ENCODE measurements around the gene SERPINE3.

Gene SERPINE3

DNA sequence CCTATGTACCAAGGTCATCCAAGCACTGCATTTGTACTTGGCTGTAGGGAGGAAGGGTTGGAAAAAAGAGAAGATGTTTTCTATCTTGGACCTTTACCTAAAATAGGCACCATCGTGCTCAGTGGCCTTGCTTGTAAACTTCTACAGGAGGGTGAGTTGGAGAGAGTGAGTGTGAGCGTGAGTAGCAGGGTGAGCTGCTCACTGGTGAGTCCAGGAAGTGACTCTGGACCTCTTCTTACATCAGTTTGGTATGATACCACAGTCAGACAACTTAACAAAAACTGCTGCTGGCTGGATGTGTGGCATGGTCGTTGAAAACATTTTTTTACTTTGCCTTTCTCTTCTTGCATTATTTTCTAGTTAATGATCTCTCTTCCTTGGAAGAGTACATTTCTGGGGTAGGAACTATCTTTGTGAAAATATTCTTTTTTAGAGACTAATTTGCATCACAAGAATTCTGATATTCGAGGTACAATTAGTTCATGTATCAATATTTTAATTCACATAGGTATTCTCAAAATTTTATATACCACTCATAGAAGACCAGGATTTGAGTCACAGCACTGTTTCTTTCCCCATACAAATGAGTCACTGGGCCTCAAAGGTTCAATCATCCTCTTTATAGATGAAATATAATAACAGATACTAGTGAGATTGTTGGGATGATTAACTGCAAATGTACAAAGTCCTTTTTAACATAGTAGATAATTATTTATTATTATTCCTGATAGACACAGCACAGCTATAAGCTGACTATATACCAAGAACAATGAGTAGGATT lies 651 bp downstream of the SERPINE3 start:
- ATAC-seq, result no peak
- no peak for TF ChIP-seq RARB (CRISPR knock-in tag; IDR thresholded peaks at IDR 0.05)
- TF ChIP-seq OSR1 (CRISPR knock-in tag; IDR thresholded peaks at IDR 0.05), result no peak
- no peak for TF ChIP-seq ISL1 (CRISPR knock-in tag; IDR thresholded peaks at IDR 0.05)
- no peak for TF ChIP-seq ZFP30 (CRISPR knock-in tag; IDR thresholded peaks at IDR 0.05)
- TF ChIP-seq, protein P1, sequence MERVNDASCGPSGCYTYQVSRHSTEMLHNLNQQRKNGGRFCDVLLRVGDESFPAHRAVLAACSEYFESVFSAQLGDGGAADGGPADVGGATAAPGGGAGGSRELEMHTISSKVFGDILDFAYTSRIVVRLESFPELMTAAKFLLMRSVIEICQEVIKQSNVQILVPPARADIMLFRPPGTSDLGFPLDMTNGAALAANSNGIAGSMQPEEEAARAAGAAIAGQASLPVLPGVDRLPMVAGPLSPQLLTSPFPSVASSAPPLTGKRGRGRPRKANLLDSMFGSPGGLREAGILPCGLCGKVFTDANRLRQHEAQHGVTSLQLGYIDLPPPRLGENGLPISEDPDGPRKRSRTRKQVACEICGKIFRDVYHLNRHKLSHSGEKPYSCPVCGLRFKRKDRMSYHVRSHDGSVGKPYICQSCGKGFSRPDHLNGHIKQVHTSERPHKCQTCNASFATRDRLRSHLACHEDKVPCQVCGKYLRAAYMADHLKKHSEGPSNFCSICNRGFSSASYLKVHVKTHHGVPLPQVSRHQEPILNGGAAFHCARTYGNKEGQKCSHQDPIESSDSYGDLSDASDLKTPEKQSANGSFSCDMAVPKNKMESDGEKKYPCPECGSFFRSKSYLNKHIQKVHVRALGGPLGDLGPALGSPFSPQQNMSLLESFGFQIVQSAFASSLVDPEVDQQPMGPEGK (CRISPR knock-in tag; IDR thresholded peaks at IDR 0.05; ENCODE audit: borderline replicate concordance), result no peak
- TF ChIP-seq ZFP3 (CRISPR knock-in tag; IDR thresholded peaks at IDR 0.05), result no peak
- no peak for TF ChIP-seq ZNF70 (CRISPR knock-in tag; IDR thresholded peaks at IDR 0.05)
- TF ChIP-seq ARNTL (CRISPR knock-in tag; IDR thresholded peaks at IDR 0.05; ENCODE audit: borderline replicate concordance, low read depth), result no peak
- TF ChIP-seq ZNF565 (CRISPR knock-in tag; conservative IDR thresholded peaks at IDR 0.05; ENCODE audit: low read depth), result no peak

DNA sequence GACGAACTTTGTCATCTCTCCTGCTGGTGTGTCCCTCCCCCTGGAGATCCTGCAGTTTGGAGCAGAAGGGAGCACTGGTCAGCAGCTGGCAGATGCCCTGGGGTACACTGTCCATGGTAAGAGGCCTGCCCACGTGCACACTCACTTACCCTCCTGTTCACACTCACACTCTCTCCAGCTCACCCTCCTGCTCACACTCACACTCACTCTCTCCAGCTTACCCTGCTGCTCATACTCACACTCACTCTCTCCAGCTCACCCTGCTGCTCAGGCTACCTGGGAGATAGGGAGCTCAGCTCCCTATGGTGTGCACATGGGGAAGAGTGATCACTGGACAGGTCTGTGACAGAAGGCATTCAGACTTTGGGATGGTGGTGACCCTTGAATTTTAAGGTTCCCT lies 1.7 kb downstream of the SERPINE3 start:
- TF ChIP-seq ESRRG (CRISPR knock-in tag; IDR thresholded peaks at IDR 0.05) (no peak), ARNTL (CRISPR knock-in tag; IDR thresholded peaks at IDR 0.05; ENCODE audit: borderline replicate concordance, low read depth) (no peak), PPARA (CRISPR knock-in tag; IDR thresholded peaks at IDR 0.05; ENCODE audit: borderline replicate concordance) (no peak), RARB (CRISPR knock-in tag; IDR thresholded peaks at IDR 0.05) (no peak), ZNF70 (CRISPR knock-in tag; IDR thresholded peaks at IDR 0.05) (no peak), ZC3H10 (CRISPR knock-in tag; IDR thresholded peaks at IDR 0.05) (no peak), ISL1 (CRISPR knock-in tag; IDR thresholded peaks at IDR 0.05) (no peak), ZNF565 (CRISPR knock-in tag; conservative IDR thresholded peaks at IDR 0.05; ENCODE audit: low read depth) (no peak), ZFP3 (CRISPR knock-in tag; IDR thresholded peaks at IDR 0.05) (no peak), TCF4 (CRISPR knock-in tag; IDR thresholded peaks at IDR 0.05; ENCODE audit: borderline replicate concordance) (no peak), GLIS3 (CRISPR knock-in tag; IDR thresholded peaks at IDR 0.05) (no peak), TOX (CRISPR knock-in tag; IDR thresholded peaks at IDR 0.05; ENCODE audit: borderline replicate concordance) (no peak), ZNF8 (CRISPR knock-in tag; IDR thresholded peaks at IDR 0.05) (no peak), SNAI2 (CRISPR knock-in tag; IDR thresholded peaks at IDR 0.05) (no peak), BACH2 (CRISPR knock-in tag; IDR thresholded peaks at IDR 0.05; ENCODE audit: borderline replicate concordance) (no peak), ZFP30 (CRISPR knock-in tag; IDR thresholded peaks at IDR 0.05) (no peak)
- TF ChIP-seq, protein P2, sequence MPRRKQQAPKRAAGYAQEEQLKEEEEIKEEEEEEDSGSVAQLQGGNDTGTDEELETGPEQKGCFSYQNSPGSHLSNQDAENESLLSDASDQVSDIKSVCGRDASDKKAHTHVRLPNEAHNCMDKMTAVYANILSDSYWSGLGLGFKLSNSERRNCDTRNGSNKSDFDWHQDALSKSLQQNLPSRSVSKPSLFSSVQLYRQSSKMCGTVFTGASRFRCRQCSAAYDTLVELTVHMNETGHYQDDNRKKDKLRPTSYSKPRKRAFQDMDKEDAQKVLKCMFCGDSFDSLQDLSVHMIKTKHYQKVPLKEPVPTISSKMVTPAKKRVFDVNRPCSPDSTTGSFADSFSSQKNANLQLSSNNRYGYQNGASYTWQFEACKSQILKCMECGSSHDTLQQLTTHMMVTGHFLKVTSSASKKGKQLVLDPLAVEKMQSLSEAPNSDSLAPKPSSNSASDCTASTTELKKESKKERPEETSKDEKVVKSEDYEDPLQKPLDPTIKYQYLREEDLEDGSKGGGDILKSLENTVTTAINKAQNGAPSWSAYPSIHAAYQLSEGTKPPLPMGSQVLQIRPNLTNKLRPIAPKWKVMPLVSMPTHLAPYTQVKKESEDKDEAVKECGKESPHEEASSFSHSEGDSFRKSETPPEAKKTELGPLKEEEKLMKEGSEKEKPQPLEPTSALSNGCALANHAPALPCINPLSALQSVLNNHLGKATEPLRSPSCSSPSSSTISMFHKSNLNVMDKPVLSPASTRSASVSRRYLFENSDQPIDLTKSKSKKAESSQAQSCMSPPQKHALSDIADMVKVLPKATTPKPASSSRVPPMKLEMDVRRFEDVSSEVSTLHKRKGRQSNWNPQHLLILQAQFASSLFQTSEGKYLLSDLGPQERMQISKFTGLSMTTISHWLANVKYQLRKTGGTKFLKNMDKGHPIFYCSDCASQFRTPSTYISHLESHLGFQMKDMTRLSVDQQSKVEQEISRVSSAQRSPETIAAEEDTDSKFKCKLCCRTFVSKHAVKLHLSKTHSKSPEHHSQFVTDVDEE (CRISPR knock-in tag; IDR thresholded peaks at IDR 0.05), result no peak
- TF ChIP-seq, protein P3, sequence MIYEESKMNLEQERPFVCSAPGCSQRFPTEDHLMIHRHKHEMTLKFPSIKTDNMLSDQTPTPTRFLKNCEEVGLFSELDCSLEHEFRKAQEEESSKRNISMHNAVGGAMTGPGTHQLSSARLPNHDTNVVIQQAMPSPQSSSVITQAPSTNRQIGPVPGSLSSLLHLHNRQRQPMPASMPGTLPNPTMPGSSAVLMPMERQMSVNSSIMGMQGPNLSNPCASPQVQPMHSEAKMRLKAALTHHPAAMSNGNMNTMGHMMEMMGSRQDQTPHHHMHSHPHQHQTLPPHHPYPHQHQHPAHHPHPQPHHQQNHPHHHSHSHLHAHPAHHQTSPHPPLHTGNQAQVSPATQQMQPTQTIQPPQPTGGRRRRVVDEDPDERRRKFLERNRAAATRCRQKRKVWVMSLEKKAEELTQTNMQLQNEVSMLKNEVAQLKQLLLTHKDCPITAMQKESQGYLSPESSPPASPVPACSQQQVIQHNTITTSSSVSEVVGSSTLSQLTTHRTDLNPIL (CRISPR knock-in tag; IDR thresholded peaks at IDR 0.05; ENCODE audit: low read depth), result no peak
- TF ChIP-seq, protein P4, sequence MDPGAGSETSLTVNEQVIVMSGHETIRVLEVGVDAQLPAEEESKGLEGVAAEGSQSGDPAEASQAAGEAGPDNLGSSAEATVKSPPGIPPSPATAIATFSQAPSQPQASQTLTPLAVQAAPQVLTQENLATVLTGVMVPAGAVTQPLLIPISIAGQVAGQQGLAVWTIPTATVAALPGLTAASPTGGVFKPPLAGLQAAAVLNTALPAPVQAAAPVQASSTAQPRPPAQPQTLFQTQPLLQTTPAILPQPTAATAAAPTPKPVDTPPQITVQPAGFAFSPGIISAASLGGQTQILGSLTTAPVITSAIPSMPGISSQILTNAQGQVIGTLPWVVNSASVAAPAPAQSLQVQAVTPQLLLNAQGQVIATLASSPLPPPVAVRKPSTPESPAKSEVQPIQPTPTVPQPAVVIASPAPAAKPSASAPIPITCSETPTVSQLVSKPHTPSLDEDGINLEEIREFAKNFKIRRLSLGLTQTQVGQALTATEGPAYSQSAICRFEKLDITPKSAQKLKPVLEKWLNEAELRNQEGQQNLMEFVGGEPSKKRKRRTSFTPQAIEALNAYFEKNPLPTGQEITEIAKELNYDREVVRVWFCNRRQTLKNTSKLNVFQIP (CRISPR knock-in tag; IDR thresholded peaks at IDR 0.05; ENCODE audit: borderline replicate concordance, low read depth), result no peak
- TF ChIP-seq, protein P1 (CRISPR knock-in tag; IDR thresholded peaks at IDR 0.05; ENCODE audit: borderline replicate concordance), result no peak
- ATAC-seq, result no peak

All from SK-N-SH treated with all-trans-retinoic acid at 6 μM for 48 hours (cell line).